SK-N-SH (cell line): Measurements from ENCODE around the gene CD200. TPM values are rescaled to one million over a fixed set of nuclear protein-coding genes. Genes with fewer than 3 reads are reported as not detected.
A peak's percentile ranks its signal among the peaks of the same experiment; 100 is the strongest.

Experiments used
- CTCF ChIA-PET: fragments of 300-600, 350-600 bp; formaldehyde crosslinking; extraction: SDS; loops from one replicate; lab custom pipeline; 2021; lab: Yijun Ruan, JAX
- POLR2A ChIA-PET: fragments of 350-600 bp; sonication (Branson Sonifier 250); formaldehyde crosslinking; extraction: SDS; loops from one replicate; lab custom pipeline; 2020; ENCODE audit warnings: antibody characterized with exemption, inconsistent platforms; lab: Yijun Ruan, JAX
- DNase-seq: peaks from one replicate; pipeline ENCODE4 v3.0.0; 2012
- H2AFZ ChIP-seq: fragments of 200-600 bp; sonication (generic); 2 replicates; pipeline ENCODE4 v1.8.1; 2016; ENCODE audit warnings: antibody characterized with exemption, mild to moderate bottlenecking, low read depth
- H3F3A ChIP-seq: fragments of 200-600 bp; sonication (generic); replicated peaks from 2 replicates; pipeline ENCODE3; 2016; ENCODE audit warnings: antibody characterized with exemption, mild to moderate bottlenecking; ENCODE audit not compliant: insufficient read depth
- H3K27ac ChIP-seq, 2 experiments: fragments of 200-500 bp in 1 of 2; fragments of 200-600 bp in 1 of 2; sonication (Bioruptor generic) in 1 of 2; sonication (generic), shearing (Covaris generic) in 1 of 2; 2 replicates each; pipeline versions ENCODE4 v1.5.1 to v1.6.1; 2014 to 2016; ENCODE audit warnings: low read depth in 2 of 2, inconsistent platforms in 1 of 2, low read length in 1 of 2, mild to moderate bottlenecking in 1 of 2, mixed read lengths in 1 of 2
- H3K27me3 ChIP-seq: fragments of 200-600 bp; sonication (generic), shearing (Covaris generic); 2 replicates; pipeline ENCODE4 v1.6.1; 2016; ENCODE audit warnings: mixed run types; ENCODE audit not compliant: insufficient read depth
- H3K36me3 ChIP-seq, 2 experiments: fragments of 200-500 bp in 1 of 2; fragments of 200-600 bp in 1 of 2; sonication (Bioruptor generic) in 1 of 2; sonication (generic) in 1 of 2; replicated peaks in 1 of 2; 2 replicates each; pipeline versions ENCODE3 to v1.5.1; 2014 to 2016; ENCODE audit warnings: low read length in 1 of 2, mild to moderate bottlenecking in 1 of 2; ENCODE audit not compliant: insufficient read depth in 2 of 2, control insufficient read depth in 1 of 2
- H3K4me1 ChIP-seq, 2 experiments: fragments of 200-500 bp in 1 of 2; fragments of 200-600 bp in 1 of 2; sonication (Bioruptor generic) in 1 of 2; sonication (generic), shearing (Covaris generic) in 1 of 2; 2 replicates each; pipeline versions ENCODE4 v1.5.1 to v1.6.1; 2014 to 2016; ENCODE audit warnings: low read depth in 1 of 2, low read length in 1 of 2, mixed run types in 1 of 2; ENCODE audit not compliant: insufficient read depth in 2 of 2, control insufficient read depth in 1 of 2
- H3K4me2 ChIP-seq: fragments of 200-600 bp; sonication (generic), shearing (Covaris generic); 2 replicates; pipeline ENCODE4 v1.6.1; 2017; ENCODE audit warnings: mixed run types
- H3K4me3 ChIP-seq, 2 experiments: fragments of 200-500 bp in 1 of 2; fragments of 200-600 bp in 1 of 2; sonication (Bioruptor generic) in 1 of 2; sonication (generic), shearing (Covaris generic) in 1 of 2; 2 replicates each; pipeline versions ENCODE4 v1.5.1 to v1.8.1; 2014 to 2016; ENCODE audit warnings: low read depth in 2 of 2, inconsistent platforms in 1 of 2, low read length in 1 of 2, mild to moderate bottlenecking in 1 of 2, mixed read lengths in 1 of 2, moderate library complexity in 1 of 2
- H3K79me2 ChIP-seq: fragments of 200-600 bp; sonication (generic); 2 replicates; pipeline ENCODE4 v1.8.1; 2017; ENCODE audit warnings: mild to moderate bottlenecking; ENCODE audit not compliant: insufficient read depth
- H3K9ac ChIP-seq: fragments of 200-600 bp; sonication (generic); 2 replicates; pipeline ENCODE4 v1.6.1; 2017; ENCODE audit warnings: mixed run types
- H3K9me2 ChIP-seq: fragments of 200-600 bp; sonication (generic); 2 replicates; pipeline ENCODE4 v1.6.1; 2017; ENCODE audit warnings: mixed run types
- H3K9me3 ChIP-seq: fragments of 200-600 bp; sonication (generic); 2 replicates; pipeline ENCODE4 v1.6.1; 2017; ENCODE audit warnings: mixed run types, mild to moderate bottlenecking, moderate library complexity
- H4K20me1 ChIP-seq: fragments of 200-600 bp; sonication (generic); 2 replicates; pipeline ENCODE4 v1.6.1; 2017; ENCODE audit warnings: mild to moderate bottlenecking, mixed run types; ENCODE audit not compliant: insufficient read depth
- CHD2 ChIP-seq: fragments of 150-350 bp; IDR thresholded peaks from 2 replicates; pipeline ENCODE4 v1.6.1; 2018; ENCODE audit warnings: low read length; ENCODE audit not compliant: partially characterized antibody
- FOXJ3 ChIP-seq: sonication (generic); formaldehyde crosslinking; IDR thresholded peaks from 2 replicates; pipeline ENCODE4 v1.5.1; 2020; ENCODE audit warnings: mild to moderate bottlenecking, missing genetic modification reagents
- FOXM1 ChIP-seq: IDR thresholded peaks from 2 replicates; pipeline ENCODE4 v1.4.0; 2012; ENCODE audit warnings: low read depth, mild to moderate bottlenecking
- GATA2 ChIP-seq: sonication (generic); formaldehyde crosslinking; IDR thresholded peaks from 2 replicates; pipeline ENCODE4 v1.5.0; 2020; ENCODE audit warnings: mild to moderate bottlenecking, missing genetic modification reagents
- JUND ChIP-seq: IDR thresholded peaks from 2 replicates; pipeline ENCODE4 v1.4.0; 2012
- NFIC ChIP-seq: IDR thresholded peaks from 2 replicates; pipeline ENCODE4 v1.4.0; 2012; ENCODE audit warnings: borderline replicate concordance
- RAD21 ChIP-seq: IDR thresholded peaks from 2 replicates; pipeline ENCODE4 v1.6.1; 2012; ENCODE audit warnings: mild to moderate bottlenecking, low read length
- RFX5 ChIP-seq: IDR thresholded peaks from 2 replicates; pipeline ENCODE4 v1.6.1; 2012; ENCODE audit warnings: mild to moderate bottlenecking, improper control_type of control experiment, low read length
- TCF12 ChIP-seq: IDR thresholded peaks from 2 replicates; pipeline ENCODE4 v1.4.0; 2012
- TEAD4 ChIP-seq: IDR thresholded peaks from 2 replicates; pipeline ENCODE4 v1.4.0; 2012; ENCODE audit warnings: mild to moderate bottlenecking, borderline replicate concordance; ENCODE audit not compliant: insufficient read depth
- WGBS: methylation state at CpG from one replicate; pipeline ENCODE4 v1.1.6; 2017; ENCODE audit warnings: low lambda C conversion rate; 5-methylcytosine and 5-hydroxymethylcytosine counted together
- polyA plus RNA-seq, 3 experiments: library from polyadenylated mRNA; depleted of rRNA; stranded (reverse); fragments of >200 nt; gene quantifications; 2 replicates each; pipeline ENCODE4 v1.2.3, GENCODE V29; 2012
- TF ChIP-seq, protein P1 (sequence below): IDR thresholded peaks from 2 replicates; pipeline ENCODE4 v1.6.1; 2012; ENCODE audit warnings: mild to moderate bottlenecking, low read depth, low read length, moderate library complexity
- TF ChIP-seq, protein P2 (sequence below): fragments of 150-350 bp; IDR thresholded peaks from 2 replicates; pipeline ENCODE4 v1.6.1; 2017; ENCODE audit warnings: antibody characterized with exemption, low read length, low read depth, borderline replicate concordance
- TF ChIP-seq, protein P3 (sequence below): IDR thresholded peaks from 2 replicates; pipeline ENCODE4 v1.4.0; 2012; ENCODE audit warnings: low read depth, borderline replicate concordance
- TF ChIP-seq, protein P4 (sequence below): IDR thresholded peaks from 2 replicates; pipeline ENCODE4 v1.4.0; 2012; ENCODE audit warnings: low read depth, borderline replicate concordance

The CD200 gene
- polyA plus RNA-seq, 1 of the 3 experiments (the other 2 are of a cell fraction) = 1.1 TPM

- no peak overlapping the region for H3K9ac ChIP-seq
- H2AFZ ChIP-seq = no peak overlapping the region
- H3K79me2 ChIP-seq = no peaks in the 10 kb centered on the region
- no peaks in the 10 kb centered on the region for H3F3A ChIP-seq
- H3K4me3 ChIP-seq = no peak overlapping the region
- no peak for TF ChIP-seq TEAD4
- H3K27ac ChIP-seq = no peak overlapping the region
- H3K27me3 ChIP-seq = no peaks in the 10 kb centered on the region
- CTCF ChIA-PET = no interaction called here
- POLR2A ChIA-PET = no interaction called here
- no peaks in the 10 kb centered on the region for H4K20me1 ChIP-seq
- H3K36me3 ChIP-seq = no peaks in the 10 kb centered on the region
- H3K9me2 ChIP-seq = no peaks in the 10 kb centered on the region
- WGBS = 81% methylated on average over 5 of the region's 5 CpGs
- DNase-seq = no peak
- no peaks in the 10 kb centered on the region for H3K4me1 ChIP-seq
- H3K4me2 ChIP-seq = no peak overlapping the region
- H3K9me3 ChIP-seq = no peaks in the 10 kb centered on the region
These were observed 22.3 kb downstream of the CD200 start for GRCh38 chr3:112355307-112355687.

DNA sequence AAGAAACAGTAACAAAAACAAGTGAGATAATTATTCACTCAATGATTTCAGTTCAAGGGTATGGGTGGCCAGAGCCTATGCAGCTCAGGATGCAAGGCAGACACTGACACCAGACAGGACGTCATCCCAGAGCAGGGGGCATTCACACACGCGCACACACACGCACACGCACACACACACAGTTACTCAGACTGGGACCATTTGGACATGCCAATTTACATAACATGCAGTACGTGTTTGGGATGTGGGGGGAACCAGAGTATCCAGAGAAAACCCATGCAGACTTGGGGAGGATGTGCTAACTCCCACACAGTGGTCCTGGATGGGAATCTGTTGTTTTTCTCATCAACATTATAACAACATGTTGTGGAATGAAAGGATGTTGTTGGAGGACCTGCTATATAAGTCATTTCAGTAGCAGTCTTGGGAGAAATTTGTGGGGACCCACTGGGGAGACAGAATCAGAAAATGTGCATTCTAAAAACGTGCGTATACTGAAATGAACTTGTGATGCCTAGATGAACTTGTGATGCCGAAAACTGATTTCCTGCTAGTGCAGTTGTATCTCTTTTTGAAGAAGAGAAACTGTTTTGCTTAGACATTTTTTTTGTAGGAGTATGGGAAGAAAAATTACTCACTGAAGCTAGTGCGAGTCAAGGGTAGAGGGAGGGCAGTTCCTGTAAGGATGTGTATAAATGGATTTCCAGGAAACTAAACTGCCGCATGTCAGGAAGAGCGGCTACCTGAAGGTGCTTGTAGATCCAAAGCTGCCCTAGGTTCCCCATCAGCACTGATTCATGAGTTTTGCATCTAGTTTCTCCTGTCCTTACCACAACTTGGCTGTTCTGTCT, 25.2 kb downstream of the CD200 start:
- Histone ChIP-seq H3K4me1 (no peaks in the 10 kb centered on the region), H3K9me3 (no peaks in the 10 kb centered on the region), H3K4me2 (peak overlapping the region; percentile 24; the same call in 1 of the 2 replicates), H3K27ac (no peak overlapping the region), H3K27me3 (no peaks in the 10 kb centered on the region), H3K9me2 (no peaks in the 10 kb centered on the region), H2AFZ (peak overlapping the region; percentile 58; the same call in 1 of the 2 replicates), H3K79me2 (no peaks in the 10 kb centered on the region), H3F3A (no peaks in the 10 kb centered on the region), H4K20me1 (no peaks in the 10 kb centered on the region), H3K36me3 (peaks cover 0 to 2% of the 10 kb centered on the region in 2 experiments), H3K9ac (no peak overlapping the region), H3K4me3 (no peak overlapping the region; a peak in 1 of 4 replicates)
- ChIA-PET CTCF (no interaction called here), POLR2A (no interaction called here)
- no peak for DNase-seq
- TF ChIP-seq CHD2 (no peak), RFX5 (no peak), NFIC (no peak), FOXJ3 (no peak), JUND (no peak), GATA2 (CRISPR knock-in tag) (no peak)
- WGBS = 79% methylated on average over 7 of the region's 12 CpGs

- Histone ChIP-seq H3K9ac (no peak overlapping the region), H4K20me1 (no peaks in the 10 kb centered on the region), H2AFZ (no peak overlapping the region), H3K4me3 (no peak overlapping the region), H3K27ac (no peak overlapping the region), H3K4me2 (no peak overlapping the region), H3K4me1 (no peaks in the 10 kb centered on the region), H3K9me2 (no peaks in the 10 kb centered on the region), H3K9me3 (no peaks in the 10 kb centered on the region), H3F3A (no peaks in the 10 kb centered on the region), H3K36me3 (peaks cover 0 to 2% of the 10 kb centered on the region in 2 experiments), H3K79me2 (no peaks in the 10 kb centered on the region), H3K27me3 (no peaks in the 10 kb centered on the region)
- no peak for DNase-seq
- 62% methylated on average over 2 of the region's 2 CpGs for WGBS
- CTCF ChIA-PET = interaction anchor here (1.4 kb wide), 1 partner anchor 28 kb away, joined by 3 read pairs; the partner anchor contains the start of gene CD200
- POLR2A ChIA-PET = no interaction called here
- no peak for TF ChIP-seq FOXM1
- TF ChIP-seq, protein P1, sequence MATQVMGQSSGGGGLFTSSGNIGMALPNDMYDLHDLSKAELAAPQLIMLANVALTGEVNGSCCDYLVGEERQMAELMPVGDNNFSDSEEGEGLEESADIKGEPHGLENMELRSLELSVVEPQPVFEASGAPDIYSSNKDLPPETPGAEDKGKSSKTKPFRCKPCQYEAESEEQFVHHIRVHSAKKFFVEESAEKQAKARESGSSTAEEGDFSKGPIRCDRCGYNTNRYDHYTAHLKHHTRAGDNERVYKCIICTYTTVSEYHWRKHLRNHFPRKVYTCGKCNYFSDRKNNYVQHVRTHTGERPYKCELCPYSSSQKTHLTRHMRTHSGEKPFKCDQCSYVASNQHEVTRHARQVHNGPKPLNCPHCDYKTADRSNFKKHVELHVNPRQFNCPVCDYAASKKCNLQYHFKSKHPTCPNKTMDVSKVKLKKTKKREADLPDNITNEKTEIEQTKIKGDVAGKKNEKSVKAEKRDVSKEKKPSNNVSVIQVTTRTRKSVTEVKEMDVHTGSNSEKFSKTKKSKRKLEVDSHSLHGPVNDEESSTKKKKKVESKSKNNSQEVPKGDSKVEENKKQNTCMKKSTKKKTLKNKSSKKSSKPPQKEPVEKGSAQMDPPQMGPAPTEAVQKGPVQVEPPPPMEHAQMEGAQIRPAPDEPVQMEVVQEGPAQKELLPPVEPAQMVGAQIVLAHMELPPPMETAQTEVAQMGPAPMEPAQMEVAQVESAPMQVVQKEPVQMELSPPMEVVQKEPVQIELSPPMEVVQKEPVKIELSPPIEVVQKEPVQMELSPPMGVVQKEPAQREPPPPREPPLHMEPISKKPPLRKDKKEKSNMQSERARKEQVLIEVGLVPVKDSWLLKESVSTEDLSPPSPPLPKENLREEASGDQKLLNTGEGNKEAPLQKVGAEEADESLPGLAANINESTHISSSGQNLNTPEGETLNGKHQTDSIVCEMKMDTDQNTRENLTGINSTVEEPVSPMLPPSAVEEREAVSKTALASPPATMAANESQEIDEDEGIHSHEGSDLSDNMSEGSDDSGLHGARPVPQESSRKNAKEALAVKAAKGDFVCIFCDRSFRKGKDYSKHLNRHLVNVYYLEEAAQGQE = no peak
- TF ChIP-seq, protein P2, sequence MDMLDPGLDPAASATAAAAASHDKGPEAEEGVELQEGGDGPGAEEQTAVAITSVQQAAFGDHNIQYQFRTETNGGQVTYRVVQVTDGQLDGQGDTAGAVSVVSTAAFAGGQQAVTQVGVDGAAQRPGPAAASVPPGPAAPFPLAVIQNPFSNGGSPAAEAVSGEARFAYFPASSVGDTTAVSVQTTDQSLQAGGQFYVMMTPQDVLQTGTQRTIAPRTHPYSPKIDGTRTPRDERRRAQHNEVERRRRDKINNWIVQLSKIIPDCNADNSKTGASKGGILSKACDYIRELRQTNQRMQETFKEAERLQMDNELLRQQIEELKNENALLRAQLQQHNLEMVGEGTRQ = no peak
- TF ChIP-seq TEAD4 = no peak
- TF ChIP-seq RAD21 = no peak
- TF ChIP-seq, protein P3, sequence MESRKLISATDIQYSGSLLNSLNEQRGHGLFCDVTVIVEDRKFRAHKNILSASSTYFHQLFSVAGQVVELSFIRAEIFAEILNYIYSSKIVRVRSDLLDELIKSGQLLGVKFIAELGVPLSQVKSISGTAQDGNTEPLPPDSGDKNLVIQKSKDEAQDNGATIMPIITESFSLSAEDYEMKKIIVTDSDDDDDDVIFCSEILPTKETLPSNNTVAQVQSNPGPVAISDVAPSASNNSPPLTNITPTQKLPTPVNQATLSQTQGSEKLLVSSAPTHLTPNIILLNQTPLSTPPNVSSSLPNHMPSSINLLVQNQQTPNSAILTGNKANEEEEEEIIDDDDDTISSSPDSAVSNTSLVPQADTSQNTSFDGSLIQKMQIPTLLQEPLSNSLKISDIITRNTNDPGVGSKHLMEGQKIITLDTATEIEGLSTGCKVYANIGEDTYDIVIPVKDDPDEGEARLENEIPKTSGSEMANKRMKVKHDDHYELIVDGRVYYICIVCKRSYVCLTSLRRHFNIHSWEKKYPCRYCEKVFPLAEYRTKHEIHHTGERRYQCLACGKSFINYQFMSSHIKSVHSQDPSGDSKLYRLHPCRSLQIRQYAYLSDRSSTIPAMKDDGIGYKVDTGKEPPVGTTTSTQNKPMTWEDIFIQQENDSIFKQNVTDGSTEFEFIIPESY = no peak
- TF ChIP-seq TCF12 = no peak
- TF ChIP-seq, protein P4, sequence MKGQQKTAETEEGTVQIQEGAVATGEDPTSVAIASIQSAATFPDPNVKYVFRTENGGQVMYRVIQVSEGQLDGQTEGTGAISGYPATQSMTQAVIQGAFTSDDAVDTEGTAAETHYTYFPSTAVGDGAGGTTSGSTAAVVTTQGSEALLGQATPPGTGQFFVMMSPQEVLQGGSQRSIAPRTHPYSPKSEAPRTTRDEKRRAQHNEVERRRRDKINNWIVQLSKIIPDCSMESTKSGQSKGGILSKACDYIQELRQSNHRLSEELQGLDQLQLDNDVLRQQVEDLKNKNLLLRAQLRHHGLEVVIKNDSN = no peak
These were observed 27.6 kb downstream of the CD200 start for GRCh38 chr3:112360561-112360960.
